HG02642 (cell line): Measurements from ENCODE around the gene CRYM.
A peak's percentile ranks its signal among the peaks of the same experiment; 100 is the strongest.
"Not testable (repeated sequence)": the region's sequence is repeated elsewhere in the genome, so short reads cannot be mapped to it uniquely, and the experiment has no call there.

ENCODE experiments used
- ATAC-seq: cut with Tn5 transposase; IDR thresholded peaks from one replicate; pipeline ENCODE4 v1.9.1; 2021; ENCODE audit warnings: mild to moderate bottlenecking; ENCODE audit not compliant: unreplicated experiment, poor library complexity

The CRYM gene

DNA sequence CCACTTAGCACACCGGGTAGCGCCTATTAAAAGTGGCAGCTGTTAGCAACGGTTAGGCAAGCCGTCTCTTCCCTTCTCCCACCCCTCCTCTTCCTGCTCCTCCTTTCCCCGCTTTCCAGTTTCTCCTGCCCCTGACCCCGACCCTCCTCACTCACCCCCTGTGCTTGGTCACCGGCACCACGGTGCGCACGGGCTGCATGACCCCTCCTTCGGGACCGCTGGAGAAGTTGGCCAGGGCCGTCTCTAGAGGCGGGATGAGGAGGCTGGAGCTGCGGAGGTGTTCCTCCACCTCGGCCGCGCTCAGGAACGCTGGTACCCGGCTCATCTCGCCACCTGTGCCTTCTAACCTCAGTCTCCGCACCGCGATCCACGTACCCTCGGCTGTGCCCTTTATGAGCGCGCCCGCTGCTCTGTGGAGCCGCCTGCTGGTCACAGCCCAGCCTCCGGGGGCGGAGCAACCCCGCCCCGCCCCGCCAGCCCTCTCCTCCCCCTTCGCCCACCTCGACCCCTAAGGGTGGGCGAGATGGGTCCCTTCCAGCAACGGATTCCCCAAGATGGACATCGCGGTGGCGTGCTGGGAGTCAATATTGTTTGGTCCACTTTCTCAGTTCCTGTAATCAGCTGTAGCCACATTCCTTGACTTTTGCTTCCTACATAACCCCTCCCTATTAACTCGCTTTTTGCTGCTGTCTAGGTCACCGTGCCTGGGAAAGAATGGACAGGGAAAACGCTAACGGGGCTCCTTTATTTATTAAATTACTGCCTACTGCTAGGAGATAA is at the start of gene CRYM:
Gene CRYM, minus strand, starts transcription at position 364 of the 780 bp plus-strand sequence. Its CDS starts 39 bp downstream, at position 325.
- peak; percentile 77 for ATAC-seq

GRCh38 chr16:21327046-21327445 is 49.0 kb upstream of the CRYM start:
- no peak for ATAC-seq

DNA sequence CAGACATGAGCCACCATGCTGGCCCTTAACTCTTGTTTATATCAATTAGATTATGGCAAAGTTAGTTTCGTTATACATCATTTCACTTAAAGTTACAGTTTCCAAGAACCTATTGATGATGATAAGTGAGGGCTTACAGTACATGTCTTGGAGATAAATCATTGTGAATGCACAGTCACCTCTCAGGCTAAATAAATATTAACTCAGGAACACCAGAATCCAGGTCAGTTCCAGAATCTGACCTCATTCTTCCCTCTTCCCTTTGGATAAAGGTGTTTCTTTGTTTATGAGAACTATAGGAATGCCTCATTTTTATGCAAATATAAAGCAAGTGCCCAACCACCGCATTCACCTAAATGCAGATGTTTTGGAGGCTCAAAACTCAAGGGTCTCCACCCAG is 48.4 kb upstream of the CRYM start:
- ATAC-seq: no peak

DNA sequence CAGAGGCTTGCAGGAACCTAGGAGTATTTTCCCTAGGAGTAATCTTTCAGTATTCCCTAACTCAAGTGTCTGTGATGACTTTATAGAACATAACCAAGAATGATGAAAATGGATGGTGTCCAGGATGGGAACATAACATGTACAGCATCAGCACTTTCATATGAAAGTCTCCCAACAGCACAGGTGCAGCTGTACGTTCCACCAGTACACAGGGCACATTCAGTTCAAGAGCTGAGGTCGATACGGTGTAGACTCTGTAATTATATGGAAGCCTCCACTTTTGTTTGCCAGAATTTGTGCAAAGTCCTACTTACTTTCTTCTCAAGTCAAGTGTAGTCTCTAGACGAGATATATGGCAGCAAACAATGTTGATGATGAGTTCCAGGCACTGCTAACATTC is 46.2 kb upstream of the CRYM start:
- ATAC-seq: no peak

DNA sequence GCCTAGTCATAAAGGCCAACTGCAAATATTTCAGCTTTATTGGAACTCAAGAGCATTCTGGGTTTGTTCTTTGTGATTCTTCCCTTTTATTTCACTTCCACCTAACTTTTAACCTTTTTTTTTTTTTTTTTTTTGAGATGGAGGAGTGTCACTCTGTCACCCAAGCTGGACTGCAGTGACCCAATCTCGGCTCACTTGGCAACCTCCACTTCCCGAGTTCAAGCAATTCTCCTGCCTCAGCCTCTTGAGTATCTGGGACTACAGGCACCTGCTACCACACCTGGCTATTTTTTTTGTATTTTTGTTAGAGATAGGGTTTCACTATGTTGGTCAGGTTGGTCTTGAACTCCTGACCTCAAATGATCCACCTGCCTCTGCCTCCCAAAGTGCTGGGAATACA is 44.2 kb upstream of the CRYM start:
- not testable (repeated sequence) for ATAC-seq

GRCh38 chr16:21321736-21322135 is 43.6 kb upstream of the CRYM start:
- no peak for ATAC-seq

DNA sequence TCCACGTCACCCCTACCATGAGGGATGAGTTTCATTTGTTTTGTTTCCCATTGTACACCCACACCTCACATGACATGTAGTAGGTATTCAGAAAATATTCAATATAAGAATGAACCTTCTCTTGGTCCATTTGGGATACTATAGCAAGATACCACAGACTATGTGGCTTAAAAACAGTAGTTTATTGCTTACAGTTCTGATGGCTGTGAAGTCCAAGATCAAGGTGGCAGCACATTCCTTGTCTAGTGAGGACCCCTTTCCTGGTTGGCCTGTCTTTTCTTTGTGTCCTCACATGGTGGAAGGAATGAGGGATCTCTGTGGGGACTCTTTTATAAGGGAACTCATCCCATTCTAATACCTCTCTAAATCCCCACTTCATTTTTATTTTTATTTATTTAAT is 36.2 kb upstream of the CRYM start:
- no peak for ATAC-seq

- not testable (repeated sequence) for ATAC-seq
These were observed 34.8 kb upstream of the CRYM start for GRCh38 chr16:21312863-21313372.

- ATAC-seq: not testable (repeated sequence)
These were observed 34.0 kb upstream of the CRYM start for GRCh38 chr16:21312046-21312445.

DNA sequence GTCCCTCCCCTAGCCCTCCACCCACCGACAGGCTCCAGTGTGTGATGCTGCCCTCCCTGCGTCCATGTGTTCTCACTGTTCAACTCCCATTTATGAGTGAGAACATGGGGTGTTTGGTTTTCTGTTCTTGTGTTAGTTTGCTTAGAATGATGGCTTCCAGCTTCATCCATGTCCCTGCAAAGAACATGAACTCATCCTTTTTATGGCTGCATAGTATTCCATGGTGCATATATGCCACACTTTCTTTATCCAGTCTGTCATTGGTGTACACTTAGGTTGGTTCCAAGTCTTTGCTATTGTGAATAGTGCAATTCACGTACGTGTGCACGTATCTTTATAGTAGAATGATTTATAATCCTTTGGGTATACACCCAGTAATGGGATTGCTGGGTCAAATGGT is 28.6 kb upstream of the CRYM start:
- ATAC-seq: not testable (repeated sequence)

GRCh38 chr16:21302898-21303528 is 24.9 kb upstream of the CRYM start:
- no peak for ATAC-seq

- no peak for ATAC-seq
These were observed 24.4 kb upstream of the CRYM start for GRCh38 chr16:21302454-21302853.

GRCh38 chr16:21301895-21302291 is 23.8 kb upstream of the CRYM start:
- ATAC-seq: no peak

DNA sequence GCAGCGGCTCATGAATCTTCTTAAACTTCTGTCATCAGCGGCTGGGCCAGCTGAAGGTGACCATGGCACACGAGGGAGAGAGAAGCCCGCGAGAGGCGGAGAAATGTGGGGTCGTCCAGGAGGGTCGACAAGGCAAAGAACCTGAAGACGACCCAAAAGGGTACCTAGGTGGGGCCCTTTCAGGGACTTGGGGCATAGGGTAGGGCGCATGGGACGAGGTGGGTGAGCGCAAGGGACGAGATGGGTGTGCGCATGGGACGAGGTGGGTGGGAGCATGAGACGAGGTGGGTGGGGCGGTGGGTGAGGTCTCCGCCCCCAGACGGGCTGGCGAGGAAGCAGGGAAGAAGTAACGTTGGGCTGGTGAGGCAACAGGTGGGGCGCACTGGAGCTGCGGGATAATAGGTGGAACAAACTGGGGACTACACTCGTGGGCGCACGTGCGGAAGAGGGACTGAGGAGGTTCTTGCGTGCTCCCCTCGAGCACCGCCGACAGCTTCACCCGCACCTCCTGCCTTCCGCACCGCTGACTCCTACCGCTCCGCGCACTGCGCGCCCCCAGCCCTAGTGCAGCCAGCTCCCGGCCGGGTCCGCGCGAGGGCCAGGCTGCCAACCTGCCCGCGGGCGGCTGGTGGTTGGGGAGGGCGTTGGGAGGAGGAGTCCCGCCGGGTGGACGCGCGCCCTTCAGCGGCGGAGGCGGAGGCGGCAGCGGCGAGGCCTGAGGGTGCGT is 23.2 kb upstream of the CRYM start:
- peak; percentile 59 for ATAC-seq

DNA sequence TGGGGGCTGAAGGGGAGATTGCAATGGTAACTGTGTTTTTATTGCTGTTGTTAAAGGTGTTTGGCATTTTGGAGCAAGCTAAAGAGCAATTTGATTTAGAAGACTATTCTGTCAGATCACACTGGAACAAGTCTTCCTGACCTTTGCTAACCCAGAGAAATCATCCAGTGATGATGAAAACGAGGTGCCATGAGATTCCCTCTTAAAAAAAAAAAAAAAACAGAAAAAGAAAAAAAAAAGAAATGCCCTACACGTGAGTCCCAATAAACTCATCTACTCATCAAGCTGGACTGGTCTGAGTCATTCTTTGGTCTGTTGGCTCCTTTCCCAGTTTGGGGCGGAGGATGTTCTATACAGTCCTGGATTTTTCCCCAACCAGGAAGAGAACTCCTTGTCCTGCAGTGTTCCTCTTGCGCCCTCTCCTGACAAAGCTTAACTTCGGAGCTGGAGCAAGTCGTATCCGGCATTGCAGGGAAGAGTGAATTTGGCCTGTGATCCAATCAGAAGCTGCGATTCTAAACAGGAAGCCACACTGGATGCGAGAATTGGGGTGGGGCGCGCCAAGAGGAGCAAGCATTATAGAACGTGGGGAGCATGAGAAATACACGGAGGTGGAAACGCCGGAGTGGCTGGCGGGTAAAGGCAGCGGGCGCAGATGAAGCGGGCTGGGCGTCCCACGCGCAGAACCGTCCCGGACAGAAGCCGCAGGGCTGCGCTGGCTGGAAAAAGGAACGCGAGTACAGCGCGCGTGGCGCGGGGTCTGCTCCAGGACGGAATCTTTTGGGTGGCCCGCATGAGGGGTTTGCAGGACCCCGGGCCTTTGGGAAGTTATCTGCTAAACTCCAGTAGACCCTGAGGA is 22.4 kb upstream of the CRYM start:
- ATAC-seq: peak; percentile 64

DNA sequence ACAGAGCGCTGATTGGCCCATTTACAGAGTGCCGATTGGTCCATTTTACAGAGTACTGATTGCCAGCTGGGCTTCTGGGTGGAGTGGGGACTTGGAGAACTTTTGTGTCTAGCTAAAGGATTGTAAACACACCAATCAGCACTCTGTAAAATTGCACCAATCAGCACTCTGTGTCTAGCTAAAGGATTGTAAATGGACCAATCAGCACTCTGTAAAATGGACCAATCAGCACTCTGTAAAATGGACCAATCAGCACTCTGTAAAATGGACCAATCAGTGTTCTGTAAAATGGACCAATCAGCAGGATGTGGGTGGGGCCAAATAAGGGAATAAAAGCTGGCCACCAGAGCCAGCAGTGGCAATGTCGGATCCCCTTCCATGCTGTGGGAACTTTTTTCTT is 11.7 kb upstream of the CRYM start:
- ATAC-seq: not testable (repeated sequence)

DNA sequence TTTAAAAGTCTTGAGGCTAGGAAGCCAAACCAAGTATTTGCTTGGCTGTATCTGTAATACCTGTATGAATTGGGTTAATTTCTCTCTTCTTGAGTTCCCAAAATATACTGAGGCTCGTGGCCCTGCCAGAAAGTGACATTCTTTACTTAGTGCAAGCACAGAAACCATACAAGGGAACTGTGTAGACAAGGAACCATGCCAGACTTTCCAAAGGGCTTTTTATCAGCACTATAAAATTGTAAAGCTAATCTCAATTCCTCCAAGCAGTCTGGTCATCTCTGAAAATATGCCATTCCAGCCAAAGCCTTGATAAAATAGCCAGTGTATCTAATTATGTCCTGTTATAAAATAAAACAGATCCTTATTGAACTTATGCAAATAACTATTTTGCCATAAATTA is 7.2 kb upstream of the CRYM start:
- ATAC-seq: no peak

DNA sequence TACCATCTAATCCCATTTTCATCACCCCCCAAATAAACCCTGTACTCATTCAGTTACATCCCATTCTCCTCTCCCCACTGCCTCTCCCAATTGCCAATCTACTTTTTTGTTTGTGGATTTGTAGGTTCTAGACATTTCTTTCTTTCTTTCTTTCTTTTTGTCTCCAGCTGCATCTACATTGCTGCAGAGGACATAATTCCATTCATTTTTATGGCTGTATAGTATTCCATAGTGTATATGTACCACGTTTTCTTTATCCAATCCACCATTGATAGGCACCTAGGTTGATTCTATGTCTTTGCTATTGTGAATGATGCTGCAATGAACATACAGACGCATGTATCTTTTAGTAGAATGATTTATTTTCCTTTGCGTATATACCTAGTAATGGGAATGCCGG is 6.3 kb upstream of the CRYM start:
- no peak for ATAC-seq

GRCh38 chr16:21283521-21284289 is 5.6 kb upstream of the CRYM start:
- ATAC-seq: no peak
